ENCODE results near the gene ADGRD2. TPM values are rescaled to one million over a fixed set of nuclear protein-coding genes. Genes with fewer than 3 reads are reported as not detected.

Gene ADGRD2
- total and polyA plus RNA-seq, 2 of the 13 experiments (the other 11 are each of a cell fraction or from before 2014, with no cell fraction given): not detected

GRCh38 chr9:124510650-124511425 lies 60.6 kb downstream of the ADGRD2 start (continued):
- TF ChIP-seq, protein P1, sequence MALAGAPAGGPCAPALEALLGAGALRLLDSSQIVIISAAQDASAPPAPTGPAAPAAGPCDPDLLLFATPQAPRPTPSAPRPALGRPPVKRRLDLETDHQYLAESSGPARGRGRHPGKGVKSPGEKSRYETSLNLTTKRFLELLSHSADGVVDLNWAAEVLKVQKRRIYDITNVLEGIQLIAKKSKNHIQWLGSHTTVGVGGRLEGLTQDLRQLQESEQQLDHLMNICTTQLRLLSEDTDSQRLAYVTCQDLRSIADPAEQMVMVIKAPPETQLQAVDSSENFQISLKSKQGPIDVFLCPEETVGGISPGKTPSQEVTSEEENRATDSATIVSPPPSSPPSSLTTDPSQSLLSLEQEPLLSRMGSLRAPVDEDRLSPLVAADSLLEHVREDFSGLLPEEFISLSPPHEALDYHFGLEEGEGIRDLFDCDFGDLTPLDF (CRISPR knock-in tag; IDR thresholded peaks at IDR 0.05): no peak
- no peak for TF ChIP-seq ZNF510 (CRISPR knock-in tag; IDR thresholded peaks at IDR 0.05; ENCODE audit: low read depth)
- no peak for TF ChIP-seq BATF2 (CRISPR knock-in tag; IDR thresholded peaks at IDR 0.05)
- TF ChIP-seq U2AF2 (IDR thresholded peaks at IDR 0.05; ENCODE audit: low read depth, low read length): no peak
- TF ChIP-seq, protein P2, sequence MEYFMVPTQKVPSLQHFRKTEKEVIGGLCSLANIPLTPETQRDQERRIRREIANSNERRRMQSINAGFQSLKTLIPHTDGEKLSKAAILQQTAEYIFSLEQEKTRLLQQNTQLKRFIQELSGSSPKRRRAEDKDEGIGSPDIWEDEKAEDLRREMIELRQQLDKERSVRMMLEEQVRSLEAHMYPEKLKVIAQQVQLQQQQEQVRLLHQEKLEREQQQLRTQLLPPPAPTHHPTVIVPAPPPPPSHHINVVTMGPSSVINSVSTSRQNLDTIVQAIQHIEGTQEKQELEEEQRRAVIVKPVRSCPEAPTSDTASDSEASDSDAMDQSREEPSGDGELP (IDR thresholded peaks at IDR 0.05; ENCODE audit: borderline replicate concordance, low read depth): peak; percentile 93
- no peak for TF ChIP-seq ELF1 (CRISPR knock-in tag; IDR thresholded peaks at IDR 0.05)
- TF ChIP-seq ZNF343 (CRISPR knock-in tag; IDR thresholded peaks at IDR 0.05): no peak
- TF ChIP-seq ZNF253 (CRISPR knock-in tag; IDR thresholded peaks at IDR 0.05; ENCODE audit: borderline replicate concordance): no peak
- peak; percentile 85 for TF ChIP-seq RCOR2 (CRISPR knock-in tag; IDR thresholded peaks at IDR 0.05)
- no peak for TF ChIP-seq TP53 (CRISPR knock-in tag; conservative IDR thresholded peaks at IDR 0.05)
- TF ChIP-seq MYC (CRISPR knock-in tag; IDR thresholded peaks at IDR 0.05; ENCODE audit: borderline replicate concordance): no peak
- TF ChIP-seq, protein P3, sequence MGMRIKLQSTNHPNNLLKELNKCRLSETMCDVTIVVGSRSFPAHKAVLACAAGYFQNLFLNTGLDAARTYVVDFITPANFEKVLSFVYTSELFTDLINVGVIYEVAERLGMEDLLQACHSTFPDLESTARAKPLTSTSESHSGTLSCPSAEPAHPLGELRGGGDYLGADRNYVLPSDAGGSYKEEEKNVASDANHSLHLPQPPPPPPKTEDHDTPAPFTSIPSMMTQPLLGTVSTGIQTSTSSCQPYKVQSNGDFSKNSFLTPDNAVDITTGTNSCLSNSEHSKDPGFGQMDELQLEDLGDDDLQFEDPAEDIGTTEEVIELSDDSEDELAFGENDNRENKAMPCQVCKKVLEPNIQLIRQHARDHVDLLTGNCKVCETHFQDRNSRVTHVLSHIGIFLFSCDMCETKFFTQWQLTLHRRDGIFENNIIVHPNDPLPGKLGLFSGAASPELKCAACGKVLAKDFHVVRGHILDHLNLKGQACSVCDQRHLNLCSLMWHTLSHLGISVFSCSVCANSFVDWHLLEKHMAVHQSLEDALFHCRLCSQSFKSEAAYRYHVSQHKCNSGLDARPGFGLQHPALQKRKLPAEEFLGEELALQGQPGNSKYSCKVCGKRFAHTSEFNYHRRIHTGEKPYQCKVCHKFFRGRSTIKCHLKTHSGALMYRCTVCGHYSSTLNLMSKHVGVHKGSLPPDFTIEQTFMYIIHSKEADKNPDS (CRISPR knock-in tag; IDR thresholded peaks at IDR 0.05): 0 out of 2 replicates have a peak, but pooled peaks have one; percentile 68
- TF ChIP-seq, protein P4, sequence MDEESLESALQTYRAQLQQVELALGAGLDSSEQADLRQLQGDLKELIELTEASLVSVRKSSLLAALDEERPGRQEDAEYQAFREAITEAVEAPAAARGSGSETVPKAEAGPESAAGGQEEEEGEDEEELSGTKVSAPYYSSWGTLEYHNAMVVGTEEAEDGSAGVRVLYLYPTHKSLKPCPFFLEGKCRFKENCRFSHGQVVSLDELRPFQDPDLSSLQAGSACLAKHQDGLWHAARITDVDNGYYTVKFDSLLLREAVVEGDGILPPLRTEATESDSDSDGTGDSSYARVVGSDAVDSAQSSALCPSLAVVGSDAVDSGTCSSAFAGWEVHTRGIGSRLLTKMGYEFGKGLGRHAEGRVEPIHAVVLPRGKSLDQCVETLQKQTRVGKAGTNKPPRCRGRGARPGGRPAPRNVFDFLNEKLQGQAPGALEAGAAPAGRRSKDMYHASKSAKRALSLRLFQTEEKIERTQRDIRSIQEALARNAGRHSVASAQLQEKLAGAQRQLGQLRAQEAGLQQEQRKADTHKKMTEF (CRISPR knock-in tag; IDR thresholded peaks at IDR 0.05): peak; percentile 39; the same call in 1 of the 2 replicates
- TF ChIP-seq, protein P5, sequence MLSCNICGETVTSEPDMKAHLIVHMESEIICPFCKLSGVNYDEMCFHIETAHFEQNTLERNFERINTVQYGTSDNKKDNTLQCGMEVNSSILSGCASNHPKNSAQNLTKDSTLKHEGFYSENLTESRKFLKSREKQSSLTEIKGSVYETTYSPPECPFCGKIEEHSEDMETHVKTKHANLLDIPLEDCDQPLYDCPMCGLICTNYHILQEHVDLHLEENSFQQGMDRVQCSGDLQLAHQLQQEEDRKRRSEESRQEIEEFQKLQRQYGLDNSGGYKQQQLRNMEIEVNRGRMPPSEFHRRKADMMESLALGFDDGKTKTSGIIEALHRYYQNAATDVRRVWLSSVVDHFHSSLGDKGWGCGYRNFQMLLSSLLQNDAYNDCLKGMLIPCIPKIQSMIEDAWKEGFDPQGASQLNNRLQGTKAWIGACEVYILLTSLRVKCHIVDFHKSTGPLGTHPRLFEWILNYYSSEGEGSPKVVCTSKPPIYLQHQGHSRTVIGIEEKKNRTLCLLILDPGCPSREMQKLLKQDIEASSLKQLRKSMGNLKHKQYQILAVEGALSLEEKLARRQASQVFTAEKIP (CRISPR knock-in tag; IDR thresholded peaks at IDR 0.05; ENCODE audit: borderline replicate concordance): no peak
- TF ChIP-seq, protein P6, sequence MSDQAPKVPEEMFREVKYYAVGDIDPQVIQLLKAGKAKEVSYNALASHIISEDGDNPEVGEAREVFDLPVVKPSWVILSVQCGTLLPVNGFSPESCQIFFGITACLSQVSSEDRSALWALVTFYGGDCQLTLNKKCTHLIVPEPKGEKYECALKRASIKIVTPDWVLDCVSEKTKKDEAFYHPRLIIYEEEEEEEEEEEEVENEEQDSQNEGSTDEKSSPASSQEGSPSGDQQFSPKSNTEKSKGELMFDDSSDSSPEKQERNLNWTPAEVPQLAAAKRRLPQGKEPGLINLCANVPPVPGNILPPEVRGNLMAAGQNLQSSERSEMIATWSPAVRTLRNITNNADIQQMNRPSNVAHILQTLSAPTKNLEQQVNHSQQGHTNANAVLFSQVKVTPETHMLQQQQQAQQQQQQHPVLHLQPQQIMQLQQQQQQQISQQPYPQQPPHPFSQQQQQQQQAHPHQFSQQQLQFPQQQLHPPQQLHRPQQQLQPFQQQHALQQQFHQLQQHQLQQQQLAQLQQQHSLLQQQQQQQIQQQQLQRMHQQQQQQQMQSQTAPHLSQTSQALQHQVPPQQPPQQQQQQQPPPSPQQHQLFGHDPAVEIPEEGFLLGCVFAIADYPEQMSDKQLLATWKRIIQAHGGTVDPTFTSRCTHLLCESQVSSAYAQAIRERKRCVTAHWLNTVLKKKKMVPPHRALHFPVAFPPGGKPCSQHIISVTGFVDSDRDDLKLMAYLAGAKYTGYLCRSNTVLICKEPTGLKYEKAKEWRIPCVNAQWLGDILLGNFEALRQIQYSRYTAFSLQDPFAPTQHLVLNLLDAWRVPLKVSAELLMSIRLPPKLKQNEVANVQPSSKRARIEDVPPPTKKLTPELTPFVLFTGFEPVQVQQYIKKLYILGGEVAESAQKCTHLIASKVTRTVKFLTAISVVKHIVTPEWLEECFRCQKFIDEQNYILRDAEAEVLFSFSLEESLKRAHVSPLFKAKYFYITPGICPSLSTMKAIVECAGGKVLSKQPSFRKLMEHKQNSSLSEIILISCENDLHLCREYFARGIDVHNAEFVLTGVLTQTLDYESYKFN (CRISPR knock-in tag; conservative IDR thresholded peaks at IDR 0.05): peak; percentile 75
- TF ChIP-seq SMARCE1 (IDR thresholded peaks at IDR 0.05; ENCODE audit: borderline replicate concordance): no peak
- no peak for TF ChIP-seq ZNF619 (CRISPR knock-in tag; IDR thresholded peaks at IDR 0.05)

All from HepG2 (cell line).